Measurements from ENCODE around the gene TRIM63. TPM values are rescaled to one million over a fixed set of nuclear protein-coding genes. Genes with fewer than 3 reads are reported as not detected.

The TRIM63 gene
- total RNA-seq, 5 donors from 2014 or later (not counting 1 experiment from before 2014, with no cell fraction given), result not detected

- no peak overlapping the region for H3K4me3 Mint-ChIP-seq
- no peaks in the 10 kb centered on the region for H3K9me3 Mint-ChIP-seq
- no peaks in the 10 kb centered on the region for H3K36me3 Mint-ChIP-seq
- POLR2A ChIA-PET, result interaction anchor here in 1 of 2 donors (0.6 kb wide), 1 partner anchor 117 kb away, joined by 3 read pairs; no protein-coding TSS in a partner anchor
- no peaks in the 10 kb centered on the region for H3K36me3 ChIP-seq (ENCODE audit: control insufficient read depth in 2 of 2, extremely low read depth in 1 of 2, insufficient read depth in 1 of 2, low read length in 1 of 2)
- H3K27ac Mint-ChIP-seq, result no peak overlapping the region
- H3K27me3 Mint-ChIP-seq, result peaks cover 0 to 3% of the 10 kb centered on the region in 2 donors
- no peak overlapping the region for H3K27ac ChIP-seq (ENCODE audit: low read length)
- WGBS (ENCODE audit: insufficient coverage), result 87% methylated on average over 3 of the region's 5 CpGs
- no peak for ATAC-seq (replicated peaks in 1 of 4)
- no peaks in the 10 kb centered on the region for H3K9me3 ChIP-seq
- no peak overlapping the region for H3K4me3 ChIP-seq (ENCODE audit: control insufficient read depth in 1 of 2, extremely low read depth in 1 of 2, low read length in 1 of 2)
- no peak for DNase-seq
- peaks cover 0 to 10% of the 10 kb centered on the region in 2 experiments for H3K27me3 ChIP-seq (replicated peaks in 1 of 2; ENCODE audit: control insufficient read depth in 2 of 2, extremely low read depth in 1 of 2, insufficient read depth in 2 of 2, low read length in 1 of 2)
- peaks cover 5 to 11% (median 7%) of the 10 kb centered on the region in 3 donors for H3K4me1 Mint-ChIP-seq
- CTCF ChIA-PET, result no interaction called here
- no peaks in the 10 kb centered on the region for H3K4me1 ChIP-seq (ENCODE audit: control insufficient read depth in 1 of 2, extremely low read depth in 1 of 2, insufficient read depth in 2 of 2, low read length in 2 of 2)
Observed at GRCh38 chr1:26023826-26024225, 43.6 kb downstream of the TRIM63 start.

- H3K27ac Mint-ChIP-seq, result no peak overlapping the region
Observed at GRCh38 chr1:26023009-26023408, 44.4 kb downstream of the TRIM63 start.

GRCh38 chr1:26022404-26022779 is 45.0 kb downstream of the TRIM63 start:
- no peak overlapping the region for H3K4me3 Mint-ChIP-seq
- DNase-seq, result no peak
- no peaks in the 10 kb centered on the region for H3K9me3 Mint-ChIP-seq
- no peaks in the 10 kb centered on the region for H3K36me3 Mint-ChIP-seq
- peaks cover 0 to 1% of the 10 kb centered on the region in 2 experiments for H3K4me1 ChIP-seq (ENCODE audit: control insufficient read depth in 1 of 2, extremely low read depth in 1 of 2, insufficient read depth in 2 of 2, low read length in 2 of 2)
- H3K4me1 Mint-ChIP-seq, result peaks cover 6 to 7% (median 7%) of the 10 kb centered on the region in 3 donors
- H3K4me3 ChIP-seq (ENCODE audit: control insufficient read depth in 1 of 2, extremely low read depth in 1 of 2, low read length in 1 of 2), result no peak overlapping the region
- H3K36me3 ChIP-seq (ENCODE audit: control insufficient read depth in 2 of 2, extremely low read depth in 1 of 2, insufficient read depth in 1 of 2, low read length in 1 of 2), result no peaks in the 10 kb centered on the region
- no peak for ATAC-seq (replicated peaks in 1 of 4)
- H3K27me3 ChIP-seq (replicated peaks in 1 of 2; ENCODE audit: control insufficient read depth in 2 of 2, extremely low read depth in 1 of 2, insufficient read depth in 2 of 2, low read length in 1 of 2), result peaks cover 0 to 6% of the 10 kb centered on the region in 2 experiments
- H3K27ac ChIP-seq (ENCODE audit: low read length), result no peak overlapping the region
- no peak overlapping the region for H3K27ac Mint-ChIP-seq
- H3K9me3 ChIP-seq, result no peaks in the 10 kb centered on the region
- 93% methylated on average over 8 of the region's 8 CpGs for WGBS (ENCODE audit: insufficient coverage)
- POLR2A ChIA-PET, result no interaction called here
- CTCF ChIA-PET, result no interaction called here
- H3K27me3 Mint-ChIP-seq, result peaks cover 0 to 3% of the 10 kb centered on the region in 2 donors

More at GRCh38 chr1:26023009-26023408, 44.4 kb downstream of the TRIM63 start:
- no peak for DNase-seq
- ATAC-seq (replicated peaks in 1 of 4), result no peak
- Histone ChIP-seq H3K4me3 (ENCODE audit: control insufficient read depth in 1 of 2, extremely low read depth in 1 of 2, low read length in 1 of 2) (no peak overlapping the region), H3K4me1 (ENCODE audit: control insufficient read depth in 1 of 2, extremely low read depth in 1 of 2, insufficient read depth in 2 of 2, low read length in 2 of 2) (no peaks in the 10 kb centered on the region), H3K9me3 (no peaks in the 10 kb centered on the region), H3K36me3 (ENCODE audit: control insufficient read depth in 2 of 2, extremely low read depth in 1 of 2, insufficient read depth in 1 of 2, low read length in 1 of 2) (no peaks in the 10 kb centered on the region), H3K27me3 (replicated peaks in 1 of 2; ENCODE audit: control insufficient read depth in 2 of 2, extremely low read depth in 1 of 2, insufficient read depth in 2 of 2, low read length in 1 of 2) (peaks cover 0 to 6% of the 10 kb centered on the region in 2 experiments), H3K27ac (ENCODE audit: low read length) (no peak overlapping the region)
- H3K9me3 Mint-ChIP-seq, result no peaks in the 10 kb centered on the region
- peaks cover 5 to 11% (median 7%) of the 10 kb centered on the region in 3 donors for H3K4me1 Mint-ChIP-seq
- H3K27me3 Mint-ChIP-seq, result peaks cover 0 to 3% of the 10 kb centered on the region in 2 donors
- no peak overlapping the region for H3K4me3 Mint-ChIP-seq
- CTCF ChIA-PET, result no interaction called here
- POLR2A ChIA-PET, result no interaction called here
- no peaks in the 10 kb centered on the region for H3K36me3 Mint-ChIP-seq
- 90% methylated on average over 11 of the region's 13 CpGs for WGBS (ENCODE audit: insufficient coverage)

DNA sequence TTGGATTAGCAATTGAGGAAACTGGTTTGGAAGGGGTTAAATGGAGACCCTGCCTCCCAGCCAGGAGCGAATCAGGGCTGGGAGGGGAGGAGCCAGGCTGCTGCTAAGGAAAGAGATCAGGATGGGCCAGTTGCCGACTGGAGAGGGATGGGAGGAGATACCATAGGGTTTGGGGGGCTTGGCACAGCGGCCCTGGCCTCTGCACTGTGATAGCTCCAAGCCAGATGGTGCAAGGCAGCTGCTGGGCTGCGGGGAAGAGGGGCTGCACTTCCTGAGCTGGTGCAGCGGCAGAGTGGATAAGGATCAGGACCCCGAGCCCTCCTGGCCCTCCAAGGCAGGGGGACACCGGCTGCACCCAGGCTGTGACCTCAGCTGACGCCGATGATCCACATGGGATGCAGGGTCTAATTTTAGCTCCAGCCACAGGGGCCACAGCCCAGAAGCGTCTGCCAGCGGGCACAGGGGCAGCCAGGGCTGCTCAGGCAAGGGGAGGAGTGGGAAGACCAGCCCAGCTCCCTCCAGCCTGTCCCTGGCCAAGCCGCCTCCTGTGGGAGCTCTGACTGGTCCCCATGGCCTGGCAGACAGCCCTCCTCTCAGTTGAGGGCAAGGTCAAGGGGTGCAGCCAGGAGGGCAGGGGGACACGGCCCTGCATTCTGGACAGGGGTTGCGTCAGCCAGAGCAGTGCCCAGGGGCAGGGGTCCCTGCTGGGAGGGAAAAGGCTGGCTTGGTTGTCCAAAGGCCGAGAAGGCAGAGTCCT is 45.6 kb downstream of the TRIM63 start, which contains the start of gene EXTL1:
Gene EXTL1 (plus strand): TSS at position 129 of the 757 bp plus-strand sequence. CDS start 872 bp downstream, outside the sequence.
- whole genome bisulfite sequencing (ENCODE audit: insufficient coverage), result 77% methylated on average over 14 of the region's 15 CpGs
- Histone ChIP-seq H3K27ac (ENCODE audit: low read length) (no peak within 1 kb of the TSS), H3K27me3 (replicated peaks in 1 of 2; ENCODE audit: control insufficient read depth in 2 of 2, extremely low read depth in 1 of 2, insufficient read depth in 2 of 2, low read length in 1 of 2) (peaks cover 0 to 6% of the 10 kb centered on the region in 2 experiments), H3K9me3 (no peaks in the 10 kb centered on the region), H3K4me3 (ENCODE audit: control insufficient read depth in 1 of 2, extremely low read depth in 1 of 2, low read length in 1 of 2) (no peak within 1 kb of the TSS), H3K36me3 (ENCODE audit: control insufficient read depth in 2 of 2, extremely low read depth in 1 of 2, insufficient read depth in 1 of 2, low read length in 1 of 2) (no peaks in the 10 kb centered on the region), H3K4me1 (ENCODE audit: control insufficient read depth in 1 of 2, extremely low read depth in 1 of 2, insufficient read depth in 2 of 2, low read length in 2 of 2) (peaks cover 2 to 7% of the 10 kb centered on the region in 2 experiments)
- peaks cover 8 to 12% (median 11%) of the 10 kb centered on the region in 3 donors for H3K4me1 Mint-ChIP-seq
- ChIA-PET CTCF (no interaction called here), POLR2A (no interaction called here)
- no peaks in the 10 kb centered on the region for H3K9me3 Mint-ChIP-seq
- peaks cover 0 to 3% of the 10 kb centered on the region in 2 donors for H3K27me3 Mint-ChIP-seq
- no peak within 1 kb of the TSS for H3K4me3 Mint-ChIP-seq
- no peak for ATAC-seq (replicated peaks in 1 of 4)
- DNase-seq, result no peak
- no peaks in the 10 kb centered on the region for H3K36me3 Mint-ChIP-seq
- H3K27ac Mint-ChIP-seq, result no peak within 1 kb of the TSS

- H3K9me3 ChIP-seq, result no peaks in the 10 kb centered on the region
Observed at GRCh38 chr1:26020941-26021646, 46.3 kb downstream of the TRIM63 start.

GRCh38 chr1:26020330-26020768 is 47.1 kb downstream of the TRIM63 start:
- 78% methylated on average over 5 of the region's 6 CpGs for WGBS (ENCODE audit: insufficient coverage)
- no peak overlapping the region for H3K27ac ChIP-seq (ENCODE audit: low read length)
- ChIA-PET POLR2A (interaction anchor here in 1 of 2 donors (0.5 to 0.6 kb wide), 2 partner anchors 614 to 1812 kb away, joined by 3 to 7 read pairs; no protein-coding TSS in a partner anchor), CTCF (interaction anchor here in 1 of 2 donors (0.5 kb wide), 1 partner anchor 905 kb away, joined by 6 read pairs; no protein-coding TSS in a partner anchor)
- Mint-ChIP-seq H3K4me1 (peaks cover 8 to 15% (median 12%) of the 10 kb centered on the region in 3 donors), H3K36me3 (no peaks in the 10 kb centered on the region), H3K4me3 (no peak overlapping the region), H3K27me3 (peaks cover 0 to 3% of the 10 kb centered on the region in 2 donors), H3K9me3 (no peaks in the 10 kb centered on the region), H3K27ac (no peak overlapping the region)
- no peak for ATAC-seq (replicated peaks in 1 of 4)
- H3K27me3 ChIP-seq (replicated peaks in 1 of 2; ENCODE audit: control insufficient read depth in 2 of 2, extremely low read depth in 1 of 2, insufficient read depth in 2 of 2, low read length in 1 of 2), result peaks cover 0 to 6% of the 10 kb centered on the region in 2 experiments
- no peaks in the 10 kb centered on the region for H3K9me3 ChIP-seq
- H3K36me3 ChIP-seq (ENCODE audit: control insufficient read depth in 2 of 2, extremely low read depth in 1 of 2, insufficient read depth in 1 of 2, low read length in 1 of 2), result no peaks in the 10 kb centered on the region
- DNase-seq, result no peak
- peaks cover 5 to 10% of the 10 kb centered on the region in 2 experiments for H3K4me1 ChIP-seq (ENCODE audit: control insufficient read depth in 1 of 2, extremely low read depth in 1 of 2, insufficient read depth in 2 of 2, low read length in 2 of 2)
- H3K4me3 ChIP-seq (ENCODE audit: control insufficient read depth in 1 of 2, extremely low read depth in 1 of 2, low read length in 1 of 2), result no peak overlapping the region

More at GRCh38 chr1:26020941-26021646, 46.3 kb downstream of the TRIM63 start:
- no peak for DNase-seq
- Histone ChIP-seq H3K27ac (ENCODE audit: low read length) (no peak overlapping the region), H3K4me1 (ENCODE audit: control insufficient read depth in 1 of 2, extremely low read depth in 1 of 2, insufficient read depth in 2 of 2, low read length in 2 of 2) (peaks cover 5 to 10% of the 10 kb centered on the region in 2 experiments), H3K4me3 (ENCODE audit: control insufficient read depth in 1 of 2, extremely low read depth in 1 of 2, low read length in 1 of 2) (no peak overlapping the region), H3K36me3 (ENCODE audit: control insufficient read depth in 2 of 2, extremely low read depth in 1 of 2, insufficient read depth in 1 of 2, low read length in 1 of 2) (no peaks in the 10 kb centered on the region), H3K27me3 (replicated peaks in 1 of 2; ENCODE audit: control insufficient read depth in 2 of 2, extremely low read depth in 1 of 2, insufficient read depth in 2 of 2, low read length in 1 of 2) (peaks cover 0 to 6% of the 10 kb centered on the region in 2 experiments)
- Mint-ChIP-seq H3K4me3 (no peak overlapping the region), H3K27me3 (peaks cover 0 to 3% of the 10 kb centered on the region in 2 donors), H3K27ac (no peak overlapping the region), H3K9me3 (no peaks in the 10 kb centered on the region), H3K4me1 (peaks cover 8 to 15% (median 12%) of the 10 kb centered on the region in 3 donors), H3K36me3 (no peaks in the 10 kb centered on the region)
- 70% methylated on average over 3 of the region's 6 CpGs for WGBS (ENCODE audit: insufficient coverage)
- CTCF ChIA-PET, result no interaction called here
- POLR2A ChIA-PET, result no interaction called here
- ATAC-seq (replicated peaks in 1 of 4), result no peak

All from T-cell (primary cell).